OCI-LY1 (cell line): ENCODE data around the gene CPVL.

ENCODE experiments used
- EZH2 ChIP-seq: fragments of 200-600 bp; sonication (generic), shearing (Covaris generic); IDR thresholded peaks from 2 replicates; pipeline ENCODE4 v1.8.0; 2017; ENCODE audit warnings: borderline replicate concordance, mixed run types, mild to moderate bottlenecking, antibody characterized with exemption, low read length, moderate library complexity, mixed read lengths
- TF ChIP-seq, protein P1 (sequence below): fragments of 200-600 bp; sonication (generic), shearing (Covaris generic); IDR thresholded peaks from 2 replicates; pipeline ENCODE4 v1.5.1; 2017; ENCODE audit warnings: mild to moderate bottlenecking, antibody characterized with exemption, low read length, moderate library complexity, mixed read lengths

DNA sequence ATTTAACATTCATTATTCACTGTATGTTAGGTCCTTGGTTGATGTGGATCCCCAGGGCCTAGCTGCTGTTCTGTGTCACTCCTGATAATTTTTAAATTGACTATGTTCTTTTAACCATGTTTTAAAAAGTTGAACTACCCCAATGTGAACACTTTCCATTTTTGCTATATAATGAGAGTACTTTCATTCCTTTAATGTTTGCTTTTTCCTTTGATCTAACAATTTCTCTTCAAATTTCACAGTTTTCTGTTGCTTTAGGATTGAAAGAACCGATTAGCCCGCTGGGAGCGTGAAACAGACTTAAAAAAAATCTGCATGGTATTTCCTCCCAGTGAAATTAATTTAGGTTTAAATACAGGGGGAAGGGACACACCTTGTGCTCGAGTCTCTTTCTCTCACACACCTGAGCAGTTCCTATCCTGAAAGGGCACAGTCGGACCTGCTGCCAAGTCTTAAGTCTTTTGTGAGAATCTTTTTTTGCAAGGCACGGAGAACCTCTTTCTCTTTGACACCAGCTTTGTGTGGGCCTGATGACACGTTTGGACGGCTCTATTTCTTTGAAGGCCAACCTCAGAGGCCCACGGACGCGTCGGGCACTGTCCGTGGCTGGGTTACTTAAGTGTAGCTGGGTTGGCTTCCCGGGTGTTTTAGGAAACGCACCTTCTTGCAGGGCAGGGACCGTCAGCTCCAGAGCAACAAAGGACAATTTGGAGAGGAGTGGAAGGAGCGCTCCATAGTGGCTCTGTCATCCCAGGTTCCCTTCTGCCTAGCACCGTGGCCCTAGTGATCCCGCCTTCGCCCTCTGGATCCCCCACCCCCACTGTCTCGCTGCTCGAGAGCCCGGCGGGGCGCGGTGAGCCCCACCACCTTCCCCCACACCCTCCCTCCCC is 47.2 kb upstream of the CPVL start:
- TF ChIP-seq EZH2: no peak
- TF ChIP-seq, protein P1, sequence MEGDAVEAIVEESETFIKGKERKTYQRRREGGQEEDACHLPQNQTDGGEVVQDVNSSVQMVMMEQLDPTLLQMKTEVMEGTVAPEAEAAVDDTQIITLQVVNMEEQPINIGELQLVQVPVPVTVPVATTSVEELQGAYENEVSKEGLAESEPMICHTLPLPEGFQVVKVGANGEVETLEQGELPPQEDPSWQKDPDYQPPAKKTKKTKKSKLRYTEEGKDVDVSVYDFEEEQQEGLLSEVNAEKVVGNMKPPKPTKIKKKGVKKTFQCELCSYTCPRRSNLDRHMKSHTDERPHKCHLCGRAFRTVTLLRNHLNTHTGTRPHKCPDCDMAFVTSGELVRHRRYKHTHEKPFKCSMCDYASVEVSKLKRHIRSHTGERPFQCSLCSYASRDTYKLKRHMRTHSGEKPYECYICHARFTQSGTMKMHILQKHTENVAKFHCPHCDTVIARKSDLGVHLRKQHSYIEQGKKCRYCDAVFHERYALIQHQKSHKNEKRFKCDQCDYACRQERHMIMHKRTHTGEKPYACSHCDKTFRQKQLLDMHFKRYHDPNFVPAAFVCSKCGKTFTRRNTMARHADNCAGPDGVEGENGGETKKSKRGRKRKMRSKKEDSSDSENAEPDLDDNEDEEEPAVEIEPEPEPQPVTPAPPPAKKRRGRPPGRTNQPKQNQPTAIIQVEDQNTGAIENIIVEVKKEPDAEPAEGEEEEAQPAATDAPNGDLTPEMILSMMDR: no peak
